ENCODE results near the gene AHNAK.
"Not testable (repeated sequence)": the region's sequence is repeated elsewhere in the genome, so short reads cannot be mapped to it uniquely, and the experiment has no call there.

Gene AHNAK

GRCh38 chr11:62573006-62573591, 26.5 kb upstream of the AHNAK start:
- DNase-seq, result peak in 1 of 5 experiments; percentile 60

- no peak for DNase-seq
Observed at GRCh38 chr11:62572431-62572830, 25.8 kb upstream of the AHNAK start.

- not testable (repeated sequence) for DNase-seq
Observed at GRCh38 chr11:62571493-62571892, 24.9 kb upstream of the AHNAK start.

GRCh38 chr11:62570903-62571302, 24.3 kb upstream of the AHNAK start:
- not testable (repeated sequence) for DNase-seq

DNA sequence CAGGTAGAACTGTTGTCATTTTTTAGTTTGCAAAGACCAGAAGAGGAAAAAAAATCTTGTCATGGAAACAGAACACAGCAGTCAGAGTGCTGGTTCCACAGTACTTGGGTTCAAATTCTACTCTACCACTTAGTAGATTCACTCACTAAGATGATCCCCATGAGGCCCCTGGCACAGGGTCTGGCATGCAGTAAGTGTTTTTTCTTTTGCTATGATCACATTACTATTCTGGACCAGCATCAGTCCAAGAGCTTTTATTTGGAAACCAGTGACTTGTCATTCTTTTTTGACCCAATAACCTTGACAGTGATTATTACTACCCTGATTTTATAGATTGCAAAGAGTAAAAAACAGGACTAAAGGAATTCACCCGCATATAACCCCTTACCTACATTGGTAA, 23.0 kb upstream of the AHNAK start:
- no peak for DNase-seq

GRCh38 chr11:62567018-62567633, 20.5 kb upstream of the AHNAK start:
- DNase-seq, result peak in 1 of 5 experiments; percentile 57

GRCh38 chr11:62566247-62566646, 19.6 kb upstream of the AHNAK start:
- DNase-seq, result no peak

DNA sequence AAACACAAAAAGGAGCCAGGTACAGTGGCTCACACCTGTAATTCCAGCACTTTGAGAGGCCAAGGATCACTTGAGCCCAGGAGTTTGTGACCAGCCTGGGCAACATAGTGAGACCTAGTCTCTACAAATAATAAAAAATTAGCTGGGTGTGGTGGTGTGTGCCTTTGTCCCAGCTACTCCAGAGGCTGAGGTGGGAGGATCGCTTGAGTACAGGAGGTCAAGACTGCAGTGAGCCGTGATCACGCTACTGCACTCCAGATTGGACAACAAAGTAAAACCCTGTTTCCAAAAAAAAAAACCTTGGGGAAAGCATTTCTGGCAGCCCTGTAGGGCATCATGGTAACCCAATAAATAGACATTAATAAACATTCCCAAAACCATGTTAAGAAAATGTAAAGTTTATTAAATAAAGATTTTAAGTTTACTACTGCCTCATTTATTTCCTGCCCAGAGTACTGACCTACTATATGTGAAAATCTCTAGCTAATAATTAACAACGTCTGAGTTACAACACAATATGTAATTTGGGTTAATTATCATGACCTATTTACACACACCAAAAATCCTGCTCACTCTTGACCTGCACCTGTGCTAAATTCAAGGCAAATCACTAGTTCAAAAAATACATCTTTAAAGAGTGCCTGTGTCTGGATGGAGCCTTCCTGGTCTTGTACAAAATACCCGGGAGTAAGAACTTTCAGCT, 18.6 kb upstream of the AHNAK start:
- DNase-seq, result no peak

GRCh38 chr11:62561677-62562230, 15.1 kb upstream of the AHNAK start:
- DNase-seq, result not testable (repeated sequence)

DNA sequence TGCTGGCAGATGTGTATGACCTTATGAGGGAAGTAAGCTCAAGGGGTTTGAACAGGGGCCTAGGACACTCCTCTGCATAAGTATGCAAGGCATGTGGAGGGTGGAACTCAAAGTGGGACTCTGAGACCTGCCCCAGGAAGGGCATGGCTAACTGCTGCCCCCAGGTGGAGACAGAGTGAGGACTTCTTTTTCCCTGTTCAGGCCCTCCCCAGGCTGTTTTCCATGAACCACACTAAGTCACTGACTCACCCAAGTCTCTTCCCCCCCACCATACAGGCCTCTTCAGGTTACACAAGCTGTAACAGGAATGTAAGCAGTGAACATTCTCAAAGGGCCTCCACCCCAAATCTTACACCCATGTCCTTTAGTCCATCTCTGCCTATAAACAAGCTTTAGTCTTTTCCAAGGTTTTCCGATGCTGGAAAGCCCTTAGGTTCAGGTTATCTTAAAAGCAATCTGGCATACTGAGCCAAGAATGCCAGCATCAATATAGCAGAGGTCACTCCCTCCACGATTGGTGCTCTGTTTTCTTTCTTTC, 14.0 kb upstream of the AHNAK start:
- DNase-seq, result peak in 4 of 5 experiments; percentile 66 to 78 (median 71)

GRCh38 chr11:62559626-62560025, 13.0 kb upstream of the AHNAK start:
- not testable (repeated sequence) for DNase-seq

DNA sequence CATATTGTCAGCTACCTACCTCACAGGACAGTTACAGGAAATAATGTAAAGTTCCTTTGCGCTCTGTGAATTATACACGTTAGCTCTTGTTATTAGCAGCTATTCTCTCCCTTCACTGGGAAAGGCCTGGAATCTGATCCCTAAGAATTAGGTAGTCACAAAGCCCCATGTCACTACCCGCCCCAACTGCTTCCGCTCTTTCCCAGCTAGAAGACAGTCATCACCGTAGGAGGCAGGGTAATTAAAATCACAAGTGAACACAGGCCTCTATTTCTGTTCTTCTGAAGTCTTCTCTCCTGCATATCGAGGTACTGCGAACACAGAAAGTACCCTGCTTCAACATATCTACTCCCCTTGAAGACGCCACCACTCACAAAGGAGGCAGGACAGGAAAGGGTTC, 12.6 kb upstream of the AHNAK start:
- DNase-seq, result no peak

DNA sequence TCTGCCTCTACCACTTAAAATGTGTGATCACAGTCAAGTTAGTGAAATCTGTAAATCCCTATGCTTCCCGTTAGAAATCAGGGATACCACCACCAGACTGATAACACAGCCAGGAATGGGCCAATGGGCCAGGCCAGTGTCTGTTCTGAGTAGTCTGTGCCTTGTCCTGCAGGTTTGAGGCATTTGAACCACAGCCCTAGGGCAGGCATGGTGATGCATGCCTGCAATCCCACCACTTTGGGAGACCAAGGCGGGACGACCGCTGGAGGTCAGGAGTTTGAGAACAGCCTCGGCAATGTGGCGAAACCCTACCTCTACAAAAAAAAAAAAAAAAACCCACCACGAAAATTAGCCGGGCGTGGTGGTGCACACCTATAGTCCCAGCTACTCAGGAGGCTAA, 12.1 kb upstream of the AHNAK start:
- DNase-seq, result no peak

- DNase-seq, result peak in 2 of 5 experiments; percentile 87 to 97
Observed at GRCh38 chr11:62556875-62557631, 10.4 kb upstream of the AHNAK start.

DNA sequence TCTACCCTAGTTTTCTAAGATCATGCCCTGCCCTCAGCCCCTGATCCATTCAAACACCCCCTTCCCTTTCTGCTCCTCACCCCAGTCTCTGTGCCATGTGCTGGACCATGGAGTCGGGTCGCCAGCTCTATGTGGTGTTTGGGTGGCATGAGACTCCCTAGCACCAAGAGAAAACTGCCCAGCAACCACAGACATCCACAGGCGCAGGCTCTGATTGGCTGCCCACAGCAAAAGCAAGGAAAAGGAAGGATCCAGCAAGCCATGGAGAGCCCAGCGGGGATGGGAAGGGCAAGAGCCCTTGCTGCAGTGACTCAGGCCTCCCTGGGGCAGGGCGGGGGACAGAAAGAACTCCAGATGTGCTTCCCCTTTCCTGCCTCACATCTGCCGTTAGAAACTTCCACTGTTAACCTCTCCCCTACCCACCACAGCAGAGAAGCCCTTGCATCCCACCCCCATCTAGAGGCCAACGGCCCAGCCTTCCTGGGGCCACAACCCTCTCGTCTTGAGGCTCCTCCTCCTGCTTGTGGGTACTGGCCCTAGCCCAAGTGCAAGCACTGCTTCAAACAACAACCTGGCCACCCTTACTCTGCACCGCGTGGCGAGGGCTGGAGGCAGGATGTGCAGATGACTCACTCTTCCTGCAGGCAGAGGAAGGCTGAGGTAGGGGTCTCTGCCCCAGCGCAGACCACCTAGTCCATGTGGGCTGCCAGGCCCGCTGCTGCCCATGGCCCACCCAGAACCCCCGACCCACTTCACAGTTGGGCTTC, 9.7 kb upstream of the AHNAK start:
- DNase-seq, result peak; percentile 49 to 99 (median 75)

GRCh38 chr11:62555464-62556107, 9.0 kb upstream of the AHNAK start:
- peak in 3 of 5 experiments; percentile 68 to 92 (median 86) for DNase-seq

- no peak for DNase-seq
Observed at GRCh38 chr11:62554387-62555167, 8.0 kb upstream of the AHNAK start.

DNA sequence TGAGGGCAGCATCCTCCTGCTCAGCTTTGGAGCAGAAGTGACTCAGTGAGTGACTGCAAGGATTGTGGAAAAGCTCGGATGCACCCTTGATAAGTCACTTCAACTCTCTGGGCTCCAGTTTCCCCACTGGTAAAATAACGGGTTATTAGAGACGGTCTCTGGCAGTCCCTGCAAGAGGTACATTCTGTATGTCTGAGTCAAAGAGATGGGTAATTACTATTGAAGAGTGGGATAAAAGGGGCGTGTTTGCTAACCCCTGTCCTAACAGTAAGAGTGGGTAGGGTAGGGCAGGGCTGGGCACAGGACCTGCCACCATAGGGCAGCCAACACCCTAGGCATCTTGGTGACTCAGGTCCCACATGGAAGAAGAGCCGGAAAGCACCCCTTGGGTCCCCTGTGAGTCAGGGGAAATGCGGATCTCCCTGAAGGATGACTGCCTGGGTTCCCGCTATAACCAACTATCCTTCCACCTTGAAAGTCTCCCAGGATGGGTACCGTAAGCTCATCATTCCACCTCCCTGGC, 7.3 kb upstream of the AHNAK start:
- DNase-seq, result no peak

GRCh38 chr11:62553080-62553838, 6.7 kb upstream of the AHNAK start:
- DNase-seq, result peak in 3 of 5 experiments; percentile 46 to 81 (median 63)
